GM13977 (cell line): Measurements from ENCODE around the gene PMVK.

Experiments
- DNase-seq: peaks from one replicate; pipeline ENCODE4 v3.0.0; 2012; ENCODE audit warnings: low spot score
- in situ Hi-C: fragments of 300-500 bp; cut with MboI; formaldehyde crosslinking; loops from one replicate; pipeline ENCODE4 v1.12.0; 2022; ENCODE audit warnings: low sequenced_read_pairs, low pct_unique_long_range_greater_than_20kb, mixed read lengths, inconsistent platforms; ENCODE audit not compliant: unreplicated experiment
- TF ChIP-seq, protein P1 (sequence below): IDR thresholded peaks from 2 replicates; pipeline ENCODE4 v1.5.1; 2012; ENCODE audit warnings: mild to moderate bottlenecking, control low read depth; ENCODE audit not compliant: insufficient read depth; ENCODE audit errors: extremely low read depth, missing control alignments

Gene PMVK

DNA sequence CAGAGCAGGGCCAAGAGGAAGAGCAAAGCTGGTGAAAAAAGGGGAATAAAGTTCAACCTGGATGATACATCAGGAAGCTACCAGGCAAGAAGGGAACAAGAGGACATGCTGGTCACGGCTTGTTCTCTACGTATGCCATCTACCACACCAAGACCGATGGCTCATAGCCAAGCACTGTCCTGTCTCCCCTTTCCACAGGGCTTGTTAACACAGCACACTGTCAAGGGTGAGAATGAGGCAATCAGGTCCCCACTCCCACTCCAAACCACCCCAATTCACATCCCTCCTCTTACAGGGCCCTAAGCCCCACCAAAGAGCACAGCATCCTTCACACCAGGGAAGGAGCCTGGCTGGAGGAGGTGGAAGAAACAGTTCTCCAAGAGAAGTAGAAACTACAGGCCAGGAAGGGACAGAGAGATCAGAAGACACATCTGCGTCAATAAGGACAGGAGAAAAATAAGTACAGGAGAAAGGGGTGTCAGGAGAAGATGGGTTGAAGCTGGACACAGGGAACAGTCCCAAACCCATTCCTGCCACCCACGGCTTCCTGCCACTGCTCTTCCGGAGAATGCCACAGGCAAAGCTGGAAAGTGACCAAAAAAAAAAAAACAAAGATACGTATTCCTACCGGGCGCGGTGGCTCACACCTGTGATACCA lies 35.0 kb upstream of the PMVK start:
- DNase-seq: no peak
- TF ChIP-seq, protein P1, sequence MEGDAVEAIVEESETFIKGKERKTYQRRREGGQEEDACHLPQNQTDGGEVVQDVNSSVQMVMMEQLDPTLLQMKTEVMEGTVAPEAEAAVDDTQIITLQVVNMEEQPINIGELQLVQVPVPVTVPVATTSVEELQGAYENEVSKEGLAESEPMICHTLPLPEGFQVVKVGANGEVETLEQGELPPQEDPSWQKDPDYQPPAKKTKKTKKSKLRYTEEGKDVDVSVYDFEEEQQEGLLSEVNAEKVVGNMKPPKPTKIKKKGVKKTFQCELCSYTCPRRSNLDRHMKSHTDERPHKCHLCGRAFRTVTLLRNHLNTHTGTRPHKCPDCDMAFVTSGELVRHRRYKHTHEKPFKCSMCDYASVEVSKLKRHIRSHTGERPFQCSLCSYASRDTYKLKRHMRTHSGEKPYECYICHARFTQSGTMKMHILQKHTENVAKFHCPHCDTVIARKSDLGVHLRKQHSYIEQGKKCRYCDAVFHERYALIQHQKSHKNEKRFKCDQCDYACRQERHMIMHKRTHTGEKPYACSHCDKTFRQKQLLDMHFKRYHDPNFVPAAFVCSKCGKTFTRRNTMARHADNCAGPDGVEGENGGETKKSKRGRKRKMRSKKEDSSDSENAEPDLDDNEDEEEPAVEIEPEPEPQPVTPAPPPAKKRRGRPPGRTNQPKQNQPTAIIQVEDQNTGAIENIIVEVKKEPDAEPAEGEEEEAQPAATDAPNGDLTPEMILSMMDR: no peak
- in situ Hi-C loops: no loop called here

DNA sequence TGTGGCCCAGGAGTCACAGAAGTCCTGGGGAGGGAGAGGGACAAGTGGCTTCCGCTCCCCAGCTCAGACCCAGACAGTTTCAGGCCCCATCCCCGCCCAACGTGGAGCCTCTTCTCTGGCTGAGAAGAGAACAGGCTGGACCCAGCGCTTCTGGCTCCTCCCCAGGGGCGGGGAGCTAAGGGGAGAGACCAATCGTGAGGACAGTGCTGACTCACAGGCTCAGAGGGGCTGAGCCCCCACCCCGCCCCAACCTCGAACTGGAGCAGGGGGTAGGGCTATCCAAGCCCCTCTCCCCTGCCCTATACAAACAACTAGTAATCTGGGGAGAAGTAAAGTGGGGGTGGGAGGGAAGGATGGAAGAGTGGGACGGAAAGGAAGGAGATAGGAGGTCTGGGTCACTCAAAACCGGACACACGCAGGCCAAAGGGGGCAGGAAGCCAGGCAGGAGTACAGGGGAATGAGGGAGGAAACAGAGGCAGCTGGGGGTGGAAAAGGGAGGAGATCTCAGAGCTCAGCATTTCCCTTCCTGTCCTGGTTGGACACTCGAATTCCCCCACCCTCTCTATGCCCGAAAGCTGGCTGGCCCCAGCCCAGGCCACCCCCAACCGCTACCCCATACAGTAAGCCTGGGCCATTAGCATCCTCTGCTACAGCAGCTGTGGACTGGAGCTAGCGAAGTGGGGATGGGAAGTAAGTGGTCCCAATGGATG lies 34.3 kb upstream of the PMVK start, which contains the start of gene SHC1:
Gene SHC1, minus strand, starts transcription at position 117 of the 710 bp plus-strand sequence. CDS start 221 bp downstream, outside the sequence.
- in situ Hi-C loops: no loop called here
- peak; percentile 81 for DNase-seq
- TF ChIP-seq, protein P1: no peak

DNA sequence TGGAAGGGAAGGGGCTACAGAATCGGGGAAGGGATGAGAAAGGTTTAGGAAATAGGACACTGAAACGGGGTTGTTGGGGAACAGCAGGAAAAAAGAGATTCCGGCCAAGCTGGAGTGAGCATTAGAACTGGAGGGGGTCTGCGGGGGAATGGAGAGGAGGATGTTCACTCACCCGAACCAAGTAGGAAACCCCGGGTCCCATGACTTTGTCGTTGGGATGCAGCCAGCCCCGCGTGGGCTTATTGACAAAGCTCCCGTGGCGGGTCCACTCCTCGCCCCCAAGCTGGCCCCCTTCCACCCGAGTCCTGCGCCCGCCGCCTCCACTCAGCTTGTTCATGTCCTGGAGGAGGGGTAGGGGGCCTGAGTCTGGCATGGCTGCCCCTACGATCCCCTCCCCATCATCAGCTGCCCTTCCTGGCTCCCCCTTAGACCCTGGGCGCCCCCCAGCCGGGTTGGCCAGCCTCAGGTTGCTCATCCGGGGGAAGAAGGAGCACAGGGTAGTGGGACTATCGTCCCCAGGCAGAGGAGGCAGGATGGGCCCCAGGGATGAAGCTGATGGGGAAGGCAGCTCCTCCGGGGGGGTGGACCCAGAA lies 33.4 kb upstream of the PMVK start:
- no peak for DNase-seq
- in situ Hi-C loops: no loop called here
- TF ChIP-seq, protein P1: no peak

DNA sequence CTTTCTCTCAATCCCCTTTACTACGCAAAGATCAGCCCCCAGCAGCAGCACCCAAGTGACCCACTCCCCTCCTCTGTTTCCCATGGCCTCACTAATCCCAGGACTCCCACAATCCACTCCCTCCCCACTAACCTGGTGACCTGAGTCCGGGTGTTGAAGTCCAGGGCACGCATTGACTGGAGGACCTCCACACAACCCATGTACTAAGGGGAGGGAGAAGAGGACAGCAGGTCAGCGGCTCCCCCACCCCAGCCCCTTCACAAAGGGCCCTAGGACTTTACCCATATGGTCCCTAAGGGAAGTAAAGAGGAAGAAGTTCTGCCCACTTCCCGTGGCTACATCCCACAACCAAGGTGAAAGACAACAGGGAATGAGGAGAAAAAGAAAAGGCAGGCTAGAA lies 32.7 kb upstream of the PMVK start:
- no peak for DNase-seq
- in situ Hi-C loops: no loop called here
- TF ChIP-seq, protein P1: no peak

DNA sequence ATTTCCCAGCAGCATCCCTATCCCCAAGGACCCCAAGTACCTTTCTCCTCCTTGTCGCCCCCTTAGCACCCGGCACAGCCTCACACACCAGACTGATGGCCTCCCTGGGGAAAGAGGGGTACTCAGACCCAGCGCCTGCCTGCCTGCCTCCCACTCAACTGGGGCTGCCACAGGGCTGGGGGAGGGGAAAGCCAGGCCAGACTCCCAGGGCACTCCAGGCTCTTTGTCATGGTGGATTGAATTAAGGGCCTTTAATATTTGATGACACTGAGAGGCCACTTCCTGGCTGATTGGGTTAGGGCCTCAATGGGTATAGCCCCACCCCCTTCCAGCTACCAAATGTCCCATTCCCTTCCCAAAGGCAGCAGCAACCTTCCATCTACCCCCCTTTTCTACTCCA lies 32.2 kb upstream of the PMVK start:
- TF ChIP-seq, protein P1: no peak
- DNase-seq: no peak
- in situ Hi-C loops: no loop called here

DNA sequence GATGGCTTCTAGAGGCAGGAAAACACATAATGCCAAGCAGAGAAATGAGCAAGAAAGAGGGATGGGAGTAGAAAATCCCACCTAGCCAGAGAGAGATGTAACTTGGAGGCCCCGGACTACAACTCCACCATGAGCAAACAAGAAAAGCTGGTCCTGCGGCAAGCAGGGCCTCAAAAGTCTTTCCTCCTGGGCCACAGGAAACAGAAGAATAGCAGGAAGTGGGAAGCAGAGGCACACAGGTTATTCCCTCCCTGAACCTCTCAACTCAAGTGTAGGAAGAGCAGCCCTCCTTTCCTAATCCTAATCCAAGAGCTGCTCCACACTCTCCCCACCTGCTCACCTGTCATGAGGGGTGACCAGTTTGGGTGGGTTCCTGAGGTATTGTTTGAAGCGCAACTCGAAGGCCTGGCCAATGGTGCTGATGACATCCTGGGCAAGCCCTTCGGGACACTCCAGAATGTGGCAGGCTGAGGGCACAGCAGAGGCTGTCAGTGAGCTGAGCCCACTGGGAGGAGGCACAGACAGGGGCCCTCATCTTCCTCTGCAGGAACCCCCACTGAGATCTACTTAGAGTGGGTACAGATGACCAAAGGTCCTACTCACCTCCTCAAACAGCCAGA lies 30.9 kb upstream of the PMVK start:
- DNase-seq: no peak
- in situ Hi-C loops: no loop called here
- TF ChIP-seq, protein P1: no peak
